ENCODE results near the gene AURKAIP1.

AURKAIP1 gene

GRCh38 chr1:1336931-1337792 is 37.8 kb downstream of the AURKAIP1 start:
- H3K27ac ChIP-seq: no peak overlapping the region
- H3K4me3 ChIP-seq (ENCODE audit: low read depth in 1 of 2, low read length in 1 of 2): no peak overlapping the region
- H3K9me3 ChIP-seq: no peaks in the 10 kb centered on the region
- no peaks in the 10 kb centered on the region for H3K4me1 ChIP-seq (ENCODE audit: control insufficient read depth in 1 of 2, insufficient read depth in 1 of 2, low read depth in 1 of 2, low read length in 1 of 2)
- H3K27me3 ChIP-seq: no peaks in the 10 kb centered on the region
- TF ChIP-seq, protein P1, sequence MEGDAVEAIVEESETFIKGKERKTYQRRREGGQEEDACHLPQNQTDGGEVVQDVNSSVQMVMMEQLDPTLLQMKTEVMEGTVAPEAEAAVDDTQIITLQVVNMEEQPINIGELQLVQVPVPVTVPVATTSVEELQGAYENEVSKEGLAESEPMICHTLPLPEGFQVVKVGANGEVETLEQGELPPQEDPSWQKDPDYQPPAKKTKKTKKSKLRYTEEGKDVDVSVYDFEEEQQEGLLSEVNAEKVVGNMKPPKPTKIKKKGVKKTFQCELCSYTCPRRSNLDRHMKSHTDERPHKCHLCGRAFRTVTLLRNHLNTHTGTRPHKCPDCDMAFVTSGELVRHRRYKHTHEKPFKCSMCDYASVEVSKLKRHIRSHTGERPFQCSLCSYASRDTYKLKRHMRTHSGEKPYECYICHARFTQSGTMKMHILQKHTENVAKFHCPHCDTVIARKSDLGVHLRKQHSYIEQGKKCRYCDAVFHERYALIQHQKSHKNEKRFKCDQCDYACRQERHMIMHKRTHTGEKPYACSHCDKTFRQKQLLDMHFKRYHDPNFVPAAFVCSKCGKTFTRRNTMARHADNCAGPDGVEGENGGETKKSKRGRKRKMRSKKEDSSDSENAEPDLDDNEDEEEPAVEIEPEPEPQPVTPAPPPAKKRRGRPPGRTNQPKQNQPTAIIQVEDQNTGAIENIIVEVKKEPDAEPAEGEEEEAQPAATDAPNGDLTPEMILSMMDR (IDR thresholded peaks at IDR 0.05): no peak
- H3K36me3 ChIP-seq: peaks cover 27% of the 10 kb centered on the region

- Histone ChIP-seq H3K4me1 (ENCODE audit: control insufficient read depth in 1 of 2, insufficient read depth in 1 of 2, low read depth in 1 of 2, low read length in 1 of 2) (no peaks in the 10 kb centered on the region), H3K9me3 (no peaks in the 10 kb centered on the region), H3K4me3 (ENCODE audit: low read depth in 1 of 2, low read length in 1 of 2) (no peak overlapping the region), H3K27ac (no peak overlapping the region), H3K36me3 (peaks cover 27% of the 10 kb centered on the region), H3K27me3 (no peaks in the 10 kb centered on the region)
- TF ChIP-seq, protein P1 (IDR thresholded peaks at IDR 0.05): no peak
These were observed 38.6 kb downstream of the AURKAIP1 start for GRCh38 chr1:1336446-1336845.

GRCh38 chr1:1335792-1336248 is 39.2 kb downstream of the AURKAIP1 start:
- Histone ChIP-seq H3K36me3 (peaks cover 27% of the 10 kb centered on the region), H3K27ac (no peak overlapping the region), H3K4me1 (ENCODE audit: control insufficient read depth in 1 of 2, insufficient read depth in 1 of 2, low read depth in 1 of 2, low read length in 1 of 2) (peaks cover 0 to 4% of the 10 kb centered on the region in 2 experiments), H3K4me3 (ENCODE audit: low read depth in 1 of 2, low read length in 1 of 2) (no peak overlapping the region), H3K27me3 (no peaks in the 10 kb centered on the region), H3K9me3 (no peaks in the 10 kb centered on the region)
- TF ChIP-seq, protein P1 (IDR thresholded peaks at IDR 0.05): no peak

DNA sequence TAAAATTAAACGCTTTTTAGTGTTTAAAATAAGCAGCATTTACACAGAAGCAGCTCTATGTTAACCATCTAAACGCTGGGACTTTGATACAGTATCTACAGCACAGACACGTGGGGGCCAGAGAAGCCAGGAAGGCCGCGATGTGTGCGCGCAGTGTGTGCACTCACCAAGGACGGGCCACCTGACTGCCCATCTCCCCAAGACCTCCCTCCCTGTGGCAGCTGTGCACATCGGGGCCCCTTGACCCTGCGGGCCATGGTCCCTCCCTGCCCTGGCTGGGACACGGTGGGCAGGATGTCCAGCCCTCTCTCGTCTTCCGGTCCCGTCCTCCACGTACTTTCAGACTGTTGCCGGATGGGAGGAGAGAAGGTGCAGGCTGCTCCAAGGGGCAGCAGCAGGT is 39.7 kb downstream of the AURKAIP1 start:
- H3K36me3 ChIP-seq: peaks cover 23% of the 10 kb centered on the region
- TF ChIP-seq, protein P1 (IDR thresholded peaks at IDR 0.05): no peak
- H3K4me1 ChIP-seq (ENCODE audit: control insufficient read depth in 1 of 2, insufficient read depth in 1 of 2, low read depth in 1 of 2, low read length in 1 of 2): peaks cover 0 to 4% of the 10 kb centered on the region in 2 experiments

GRCh38 chr1:1334835-1335234 is 40.2 kb downstream of the AURKAIP1 start:
- Histone ChIP-seq H3K4me3 (ENCODE audit: low read depth in 1 of 2, low read length in 1 of 2) (no peak overlapping the region), H3K9me3 (no peaks in the 10 kb centered on the region), H3K27ac (no peak overlapping the region), H3K36me3 (peaks cover 18% of the 10 kb centered on the region), H3K27me3 (no peaks in the 10 kb centered on the region), H3K4me1 (ENCODE audit: control insufficient read depth in 1 of 2, insufficient read depth in 1 of 2, low read depth in 1 of 2, low read length in 1 of 2) (peaks cover 0 to 4% of the 10 kb centered on the region in 2 experiments)
- TF ChIP-seq, protein P1 (IDR thresholded peaks at IDR 0.05): no peak

More for the DNA sequence above, 39.7 kb downstream of the AURKAIP1 start:
- Histone ChIP-seq H3K27me3 (no peaks in the 10 kb centered on the region), H3K9me3 (no peaks in the 10 kb centered on the region), H3K27ac (no peak overlapping the region), H3K4me3 (ENCODE audit: low read depth in 1 of 2, low read length in 1 of 2) (no peak overlapping the region)
